Caco-2 (cell line): ENCODE results near the gene ADARB2. TPM values are rescaled to one million over a fixed set of nuclear protein-coding genes. Genes with fewer than 3 reads are reported as not detected.

Experiments
- BruUV-seq: library from RNA; stranded (reverse); fragments of 400-500 nt; replicated peaks from 2 replicates; lab custom pipeline; 2021; lab: Mats Ljungman, UMichigan
- CTCF ChIA-PET: fragments of 300-600 bp; sonication (Branson Sonifier 250); formaldehyde crosslinking; loops from one replicate; lab custom pipeline; 2022; ENCODE audit warnings: antibody characterized with exemption; lab: Charles Lee
- POLR2A ChIA-PET: fragments of 300-600 bp; sonication (Branson Sonifier 250); formaldehyde crosslinking; loops from one replicate; lab custom pipeline; 2022; ENCODE audit warnings: antibody characterized with exemption; lab: Charles Lee
- DNase-seq, 2 experiments: peaks; one replicate each; pipeline versions ENCODE4 v3.0.0 to v3.0.0-alpha.2; 2020 to 2022
- H3K27me3 ChIP-seq: replicated peaks from 2 replicates; pipeline ENCODE4 v1.6.0; 2011; ENCODE audit warnings: low read length; ENCODE audit not compliant: control insufficient read depth, insufficient read depth
- H3K36me3 ChIP-seq: 2 replicates; pipeline ENCODE4 v1.5.1; 2011; ENCODE audit warnings: low read length; ENCODE audit not compliant: control insufficient read depth, insufficient read depth
- H3K4me1 ChIP-seq: fragments of 250-450 bp; sonication (Bioruptor Pico); 2 replicates; pipeline ENCODE4 v1.5.1; 2020; ENCODE audit warnings: mild to moderate bottlenecking
- H3K4me3 ChIP-seq: 2 replicates; pipeline ENCODE4 v1.5.1; 2011; ENCODE audit warnings: low read depth, mild to moderate bottlenecking, control low read depth, low read length
- H3K9me3 ChIP-seq: fragments of 250-450 bp; sonication (Bioruptor Pico); 2 replicates; pipeline ENCODE4 v1.5.1; 2020; ENCODE audit warnings: mild to moderate bottlenecking, moderate library complexity
- H3K27ac Mint-ChIP-seq: one replicate; pipeline ENCODE4 v1.8.0; 2022; ENCODE audit warnings: mixed read lengths; ENCODE audit not compliant: unreplicated experiment
- H3K27me3 Mint-ChIP-seq: one replicate; pipeline ENCODE4 v1.8.0; 2022; ENCODE audit warnings: mixed read lengths; ENCODE audit not compliant: insufficient read depth, unreplicated experiment
- H3K36me3 Mint-ChIP-seq: one replicate; pipeline ENCODE4 v1.8.0; 2022; ENCODE audit warnings: mild to moderate bottlenecking, mixed read lengths; ENCODE audit not compliant: insufficient read depth, unreplicated experiment
- H3K4me1 Mint-ChIP-seq: one replicate; pipeline ENCODE4 v1.8.0; 2022; ENCODE audit warnings: low read depth, mixed read lengths; ENCODE audit not compliant: unreplicated experiment
- H3K4me3 Mint-ChIP-seq: one replicate; pipeline ENCODE4 v1.8.0; 2022; ENCODE audit warnings: mild to moderate bottlenecking, moderate library complexity, mixed read lengths; ENCODE audit not compliant: unreplicated experiment
- H3K9me3 Mint-ChIP-seq: one replicate; pipeline ENCODE4 v1.8.0; 2022; ENCODE audit warnings: mixed read lengths; ENCODE audit not compliant: unreplicated experiment
- intact Hi-C: fragments of 100-400 bp; cut with micrococcal nuclease; formaldehyde crosslinking; loops from one replicate; pipeline ENCODE4 v1.10.0; 2022; ENCODE audit not compliant: unreplicated experiment
- total RNA-seq: library from RNA; stranded (reverse); gene quantifications from 2 replicates; pipeline ENCODE4 v1.2.3, GENCODE V29; 2022
- TF ChIP-seq, protein P1 (sequence below), 2 experiments: fragments of 200-600 bp in 1 of 2; IDR thresholded peaks; 1 replicate in 1 of 2; 2 replicates in 1 of 2; pipeline versions ENCODE4 v1.5.1 to v1.8.0; 2011 to 2022; ENCODE audit warnings: antibody characterized with exemption in 1 of 2, control low read depth in 1 of 2, inconsistent platforms in 1 of 2, low read depth in 1 of 2, low read length in 1 of 2, mild to moderate bottlenecking in 1 of 2, moderate library complexity in 1 of 2; ENCODE audit not compliant: insufficient read depth in 1 of 2, severe bottlenecking in 1 of 2, unreplicated experiment in 1 of 2

ADARB2 gene
- total RNA-seq, 1 experiment from 2014 or later, result 0.27 TPM

GRCh38 chr10:1732564-1732996, 4.7 kb downstream of the ADARB2 start:
- Mint-ChIP-seq H3K4me3 (no peak overlapping the region), H3K4me1 (no peaks in the 10 kb centered on the region), H3K27ac (no peak overlapping the region), H3K36me3 (no peaks in the 10 kb centered on the region), H3K9me3 (no peaks in the 10 kb centered on the region), H3K27me3 (peaks cover 34% of the 10 kb centered on the region)
- CTCF ChIA-PET, result no interaction called here
- TF ChIP-seq, protein P1, sequence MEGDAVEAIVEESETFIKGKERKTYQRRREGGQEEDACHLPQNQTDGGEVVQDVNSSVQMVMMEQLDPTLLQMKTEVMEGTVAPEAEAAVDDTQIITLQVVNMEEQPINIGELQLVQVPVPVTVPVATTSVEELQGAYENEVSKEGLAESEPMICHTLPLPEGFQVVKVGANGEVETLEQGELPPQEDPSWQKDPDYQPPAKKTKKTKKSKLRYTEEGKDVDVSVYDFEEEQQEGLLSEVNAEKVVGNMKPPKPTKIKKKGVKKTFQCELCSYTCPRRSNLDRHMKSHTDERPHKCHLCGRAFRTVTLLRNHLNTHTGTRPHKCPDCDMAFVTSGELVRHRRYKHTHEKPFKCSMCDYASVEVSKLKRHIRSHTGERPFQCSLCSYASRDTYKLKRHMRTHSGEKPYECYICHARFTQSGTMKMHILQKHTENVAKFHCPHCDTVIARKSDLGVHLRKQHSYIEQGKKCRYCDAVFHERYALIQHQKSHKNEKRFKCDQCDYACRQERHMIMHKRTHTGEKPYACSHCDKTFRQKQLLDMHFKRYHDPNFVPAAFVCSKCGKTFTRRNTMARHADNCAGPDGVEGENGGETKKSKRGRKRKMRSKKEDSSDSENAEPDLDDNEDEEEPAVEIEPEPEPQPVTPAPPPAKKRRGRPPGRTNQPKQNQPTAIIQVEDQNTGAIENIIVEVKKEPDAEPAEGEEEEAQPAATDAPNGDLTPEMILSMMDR (IDR thresholded peaks at IDR 0.05; ENCODE audit: insufficient read depth in 1 of 2, low read depth in 1 of 2, low read length in 1 of 2, severe bottlenecking in 1 of 2, unreplicated experiment in 1 of 2), result no peak
- Histone ChIP-seq H3K9me3 (no peaks in the 10 kb centered on the region), H3K27me3 (peaks cover 1% of the 10 kb centered on the region; the same call in 1 of the 2 replicates), H3K4me3 (no peak overlapping the region), H3K4me1 (no peaks in the 10 kb centered on the region), H3K36me3 (no peaks in the 10 kb centered on the region)
- DNase-seq, result no peak
- intact Hi-C loops, result no loop called here
- POLR2A ChIA-PET, result no interaction called here
- BruUV-seq, result no TSS peak

- Mint-ChIP-seq H3K4me3 (no peak overlapping the region), H3K4me1 (no peaks in the 10 kb centered on the region), H3K27me3 (peaks cover 43% of the 10 kb centered on the region), H3K27ac (no peak overlapping the region), H3K9me3 (no peaks in the 10 kb centered on the region), H3K36me3 (no peaks in the 10 kb centered on the region)
- no TSS peak for BruUV-seq
- H3K9me3 ChIP-seq, result no peaks in the 10 kb centered on the region
- CTCF ChIA-PET, result interaction anchor here (1.2 kb wide), 1 partner anchor 16 kb away, joined by 3 read pairs; no protein-coding TSS in a partner anchor
- intact Hi-C loops, result no loop called here
- no peak overlapping the region for H3K4me3 ChIP-seq
- POLR2A ChIA-PET, result no interaction called here
- peaks cover 1% of the 10 kb centered on the region; the same call in 1 of the 2 replicates for H3K27me3 ChIP-seq
- DNase-seq, result no peak
- H3K4me1 ChIP-seq, result no peaks in the 10 kb centered on the region
- TF ChIP-seq, protein P1 (IDR thresholded peaks at IDR 0.05; ENCODE audit: insufficient read depth in 1 of 2, low read depth in 1 of 2, low read length in 1 of 2, severe bottlenecking in 1 of 2, unreplicated experiment in 1 of 2), result no peak
- no peaks in the 10 kb centered on the region for H3K36me3 ChIP-seq
Measured at GRCh38 chr10:1731592-1731991, 5.7 kb downstream of the ADARB2 start.

GRCh38 chr10:1729751-1730150, 7.6 kb downstream of the ADARB2 start:
- H3K36me3 Mint-ChIP-seq, result no peaks in the 10 kb centered on the region
- no TSS peak for BruUV-seq
- no peaks in the 10 kb centered on the region for H3K9me3 Mint-ChIP-seq
- H3K9me3 ChIP-seq, result no peaks in the 10 kb centered on the region
- no peak for DNase-seq
- TF ChIP-seq, protein P1 (IDR thresholded peaks at IDR 0.05; ENCODE audit: insufficient read depth in 1 of 2, low read depth in 1 of 2, low read length in 1 of 2, severe bottlenecking in 1 of 2, unreplicated experiment in 1 of 2), result no peak
- no peaks in the 10 kb centered on the region for H3K36me3 ChIP-seq
- POLR2A ChIA-PET, result no interaction called here
- no peaks in the 10 kb centered on the region for H3K27me3 ChIP-seq
- H3K27me3 Mint-ChIP-seq, result peaks cover 52% of the 10 kb centered on the region
- CTCF ChIA-PET, result no interaction called here
- H3K4me3 Mint-ChIP-seq, result no peak overlapping the region
- no peak overlapping the region for H3K27ac Mint-ChIP-seq
- intact Hi-C loops, result no loop called here
- no peaks in the 10 kb centered on the region for H3K4me1 ChIP-seq
- no peaks in the 10 kb centered on the region for H3K4me1 Mint-ChIP-seq
- H3K4me3 ChIP-seq, result no peak overlapping the region
